ENCODE data around the gene KLHL1. TPM values are rescaled to one million over a fixed set of nuclear protein-coding genes. Genes with fewer than 3 reads are reported as not detected.

Gene KLHL1
- total RNA-seq, 1 experiment from 2014 or later = not detected

DNA sequence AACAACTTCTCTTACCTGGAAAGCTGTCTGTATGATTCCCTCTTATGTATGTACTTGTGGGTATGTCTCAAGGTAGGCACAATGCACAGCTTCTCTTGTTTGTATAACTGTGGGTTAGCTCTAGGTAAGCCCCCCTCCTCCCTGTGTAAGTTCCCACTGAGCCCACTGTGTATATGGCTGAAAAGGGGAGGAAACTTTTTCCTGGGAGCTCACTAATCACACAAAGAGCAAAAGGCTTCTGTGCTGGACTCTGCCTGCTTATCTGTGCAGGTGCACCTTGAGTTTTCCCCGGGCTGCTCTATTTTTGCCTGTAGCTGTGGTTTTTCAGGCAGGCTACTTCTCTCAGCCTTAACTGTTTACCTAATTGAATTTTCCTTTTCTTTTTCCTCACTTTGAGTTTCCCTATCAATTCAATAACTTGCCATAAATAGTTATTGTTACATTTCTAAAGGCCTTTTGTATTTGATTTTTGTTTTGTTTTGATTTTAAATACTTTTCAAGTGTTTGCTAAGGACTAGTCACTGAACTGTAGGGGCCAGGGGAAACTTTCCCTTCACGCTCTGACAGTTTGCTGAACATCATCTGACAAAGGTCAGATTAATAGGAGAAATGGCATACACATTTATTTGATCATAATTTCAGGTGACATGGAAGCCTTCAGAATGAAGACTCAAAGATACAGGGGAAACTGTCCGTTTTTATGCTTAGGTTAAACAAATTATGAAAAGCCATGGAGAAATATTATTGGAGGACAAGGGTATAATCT lies 424.1 kb downstream of the KLHL1 start:
- DNase-seq (ENCODE audit: low spot score) = no peak

GRCh38 chr13:69681722-69682121 lies 426.5 kb downstream of the KLHL1 start:
- no peak for DNase-seq (ENCODE audit: low spot score)

- no peak for DNase-seq (ENCODE audit: low spot score)
Observed at GRCh38 chr13:69677343-69677742, 430.9 kb downstream of the KLHL1 start.

DNA sequence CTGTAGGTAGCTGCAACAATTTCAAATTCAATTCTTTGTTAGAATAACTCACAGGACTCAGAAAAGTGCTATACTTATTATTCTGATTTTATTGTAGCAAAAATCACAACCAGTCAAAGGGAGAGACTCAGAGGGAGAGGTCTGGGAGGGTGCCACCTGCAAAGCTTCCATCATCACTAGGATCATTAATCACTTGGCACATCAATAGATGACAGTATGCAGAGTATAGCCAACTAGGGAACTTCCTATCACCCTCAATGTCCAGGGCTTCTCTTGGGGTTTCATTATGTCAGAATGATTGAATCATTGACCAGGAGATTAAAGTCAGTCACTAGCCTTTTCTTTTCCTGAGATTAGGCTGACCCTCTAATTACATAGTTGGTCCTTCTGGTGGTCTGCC lies 432.0 kb downstream of the KLHL1 start:
- DNase-seq (ENCODE audit: low spot score) = no peak

- no peak for DNase-seq (ENCODE audit: low spot score)
Observed at GRCh38 chr13:69660155-69660554, 448.1 kb downstream of the KLHL1 start.

DNA sequence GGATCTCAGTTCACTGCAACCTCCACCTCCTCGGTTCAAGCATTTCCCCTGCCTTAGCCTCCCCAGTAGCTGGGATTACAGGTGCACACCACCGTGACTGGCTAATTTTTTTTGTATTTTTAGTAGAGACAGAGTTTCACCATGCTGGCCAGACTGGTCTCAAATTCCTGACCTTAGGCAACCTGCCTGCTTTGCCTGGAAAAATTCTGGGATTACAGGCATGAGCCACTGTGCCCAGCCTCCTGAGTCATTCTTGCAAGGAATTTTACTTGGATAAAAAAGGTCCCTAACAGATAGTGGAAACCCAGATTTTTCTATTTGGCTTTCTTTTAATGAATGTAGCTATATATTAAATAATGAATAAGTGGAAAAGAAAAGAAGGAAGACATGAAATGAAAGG lies 450.6 kb downstream of the KLHL1 start:
- DNase-seq (ENCODE audit: low spot score) = no peak

DNA sequence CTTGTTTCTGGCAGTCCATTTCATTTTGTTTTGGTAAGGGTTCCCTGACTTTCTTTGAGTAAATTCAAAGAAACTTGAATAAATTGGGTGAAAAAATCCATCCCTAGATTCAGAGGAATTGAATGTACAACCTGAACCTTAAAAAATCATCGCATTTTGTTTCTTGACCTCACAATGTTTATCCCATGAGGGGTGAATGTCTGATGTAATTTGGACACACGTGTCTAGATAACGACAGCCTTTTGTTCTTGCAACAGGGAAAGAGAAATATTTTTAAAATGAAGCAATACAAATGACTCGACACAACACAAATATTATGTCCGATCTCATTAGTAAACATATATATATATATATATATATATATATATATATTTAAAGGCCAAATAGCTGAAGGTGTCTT lies 453.9 kb downstream of the KLHL1 start:
- no peak for DNase-seq (ENCODE audit: low spot score)

Other genes with a start within 250 kb of the KLHL1 start
- not detected in 2 replicates for gene ATXN8OS, start 626 bp downstream of the KLHL1 start, total RNA-seq (2014; rRNA removed; shearing (Covaris generic))